Frontal cortex (tissue), 4 donors: ENCODE data around the gene COMMD10. TPM values are rescaled to one million over a fixed set of nuclear protein-coding genes. Genes with fewer than 3 reads are reported as not detected.

Source experiments
- DNase-seq, 2 donors: peaks; one replicate each; pipeline ENCODE4 v3.0.0; 2012; ENCODE audit warnings: low spot score in 2 of 2
- FAIRE-seq: peaks from 2 replicates; lab custom pipeline; 2012; peaks lifted over from hg19 to GRCh38; lab: Jason Lieb, UNC
- total RNA-seq: library from RNA; depleted of rRNA; stranded (reverse); fragments of >200 nt; gene quantifications from one replicate; pipeline ENCODE4 v1.2.3, GENCODE V29; 2014
- donor health status: control.
- donor health status: control.
- donor health status: control.

The COMMD10 gene
- total RNA-seq, 1 donor from 2014 or later = 28.5 TPM

GRCh38 chr5:116276952-116277351 is 192.1 kb downstream of the COMMD10 start:
- DNase-seq (no peak), FAIRE-seq (no peak)

- no peak for FAIRE-seq
- DNase-seq = no peak
Measured at GRCh38 chr5:116280149-116280803, 195.5 kb downstream of the COMMD10 start.

- no peak for FAIRE-seq
- DNase-seq = no peak
Measured at GRCh38 chr5:116281309-116281708, 196.5 kb downstream of the COMMD10 start.

- FAIRE-seq (no peak), DNase-seq (no peak)
Measured at GRCh38 chr5:116288524-116288923, 203.7 kb downstream of the COMMD10 start.

GRCh38 chr5:116289276-116289675 is 204.5 kb downstream of the COMMD10 start:
- no peak for FAIRE-seq
- DNase-seq = no peak

GRCh38 chr5:116291271-116291670 is 206.4 kb downstream of the COMMD10 start:
- FAIRE-seq = no peak
- no peak for DNase-seq

GRCh38 chr5:116292321-116292720 is 207.5 kb downstream of the COMMD10 start:
- DNase-seq (no peak), FAIRE-seq (no peak)

- FAIRE-seq = no peak
- no peak for DNase-seq
Measured at GRCh38 chr5:116296335-116297072, 211.7 kb downstream of the COMMD10 start.

- FAIRE-seq = no peak
Measured at GRCh38 chr5:116297296-116297814, 212.5 kb downstream of the COMMD10 start.

GRCh38 chr5:116299746-116300640 is 215.2 kb downstream of the COMMD10 start:
- DNase-seq (no peak), FAIRE-seq (no peak)

More at GRCh38 chr5:116297296-116297814, 212.5 kb downstream of the COMMD10 start:
- no peak for DNase-seq

GRCh38 chr5:116301110-116301509 is 216.3 kb downstream of the COMMD10 start:
- FAIRE-seq = no peak

GRCh38 chr5:116303340-116303739 is 218.5 kb downstream of the COMMD10 start:
- DNase-seq = no peak
- FAIRE-seq = no peak

More at GRCh38 chr5:116301110-116301509, 216.3 kb downstream of the COMMD10 start:
- no peak for DNase-seq

- FAIRE-seq = no peak
Measured at GRCh38 chr5:116303810-116304209, 219.0 kb downstream of the COMMD10 start.

GRCh38 chr5:116305899-116306298 is 221.1 kb downstream of the COMMD10 start:
- no peak for DNase-seq
- FAIRE-seq = no peak

More at GRCh38 chr5:116303810-116304209, 219.0 kb downstream of the COMMD10 start:
- no peak for DNase-seq

- FAIRE-seq (no peak), DNase-seq (no peak)
Measured at GRCh38 chr5:116306846-116307245, 222.0 kb downstream of the COMMD10 start.

GRCh38 chr5:116308391-116308790 is 223.6 kb downstream of the COMMD10 start:
- FAIRE-seq = no peak

GRCh38 chr5:116313366-116313765 is 228.5 kb downstream of the COMMD10 start:
- FAIRE-seq = no peak
- DNase-seq = no peak

More at GRCh38 chr5:116308391-116308790, 223.6 kb downstream of the COMMD10 start:
- no peak for DNase-seq

- DNase-seq = no peak
- FAIRE-seq = no peak
Measured at GRCh38 chr5:116315531-116315930, 230.7 kb downstream of the COMMD10 start.

GRCh38 chr5:116318091-116318854 is 233.4 kb downstream of the COMMD10 start:
- DNase-seq (no peak), FAIRE-seq (no peak)
